ENCODE measurements around the gene ANXA2.

ANXA2 gene

DNA sequence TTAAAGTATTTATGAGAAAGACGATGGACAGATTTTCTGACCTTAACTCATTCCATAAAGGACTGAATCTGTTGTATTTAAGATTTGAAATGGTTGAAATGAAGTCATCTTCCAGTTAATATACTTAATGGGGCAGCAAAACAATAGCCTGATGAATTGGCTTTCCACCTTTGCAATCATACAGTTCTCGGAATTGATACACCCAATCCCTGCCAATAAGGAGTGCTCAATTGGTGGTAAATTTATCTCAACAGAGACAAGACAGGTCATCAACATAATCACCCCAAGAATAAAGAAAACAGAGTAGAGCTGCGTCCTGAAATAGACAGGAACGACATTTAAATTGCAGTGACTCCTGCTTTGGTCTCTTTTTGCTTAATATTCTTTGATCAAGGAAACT is 11.2 kb downstream of the ANXA2 start:
- TF ChIP-seq TOX (CRISPR knock-in tag; IDR thresholded peaks at IDR 0.05; ENCODE audit: borderline replicate concordance) (no peak), ZC3H10 (CRISPR knock-in tag; IDR thresholded peaks at IDR 0.05) (0 out of 2 replicates have a peak, but pooled peaks have one; percentile 3)

DNA sequence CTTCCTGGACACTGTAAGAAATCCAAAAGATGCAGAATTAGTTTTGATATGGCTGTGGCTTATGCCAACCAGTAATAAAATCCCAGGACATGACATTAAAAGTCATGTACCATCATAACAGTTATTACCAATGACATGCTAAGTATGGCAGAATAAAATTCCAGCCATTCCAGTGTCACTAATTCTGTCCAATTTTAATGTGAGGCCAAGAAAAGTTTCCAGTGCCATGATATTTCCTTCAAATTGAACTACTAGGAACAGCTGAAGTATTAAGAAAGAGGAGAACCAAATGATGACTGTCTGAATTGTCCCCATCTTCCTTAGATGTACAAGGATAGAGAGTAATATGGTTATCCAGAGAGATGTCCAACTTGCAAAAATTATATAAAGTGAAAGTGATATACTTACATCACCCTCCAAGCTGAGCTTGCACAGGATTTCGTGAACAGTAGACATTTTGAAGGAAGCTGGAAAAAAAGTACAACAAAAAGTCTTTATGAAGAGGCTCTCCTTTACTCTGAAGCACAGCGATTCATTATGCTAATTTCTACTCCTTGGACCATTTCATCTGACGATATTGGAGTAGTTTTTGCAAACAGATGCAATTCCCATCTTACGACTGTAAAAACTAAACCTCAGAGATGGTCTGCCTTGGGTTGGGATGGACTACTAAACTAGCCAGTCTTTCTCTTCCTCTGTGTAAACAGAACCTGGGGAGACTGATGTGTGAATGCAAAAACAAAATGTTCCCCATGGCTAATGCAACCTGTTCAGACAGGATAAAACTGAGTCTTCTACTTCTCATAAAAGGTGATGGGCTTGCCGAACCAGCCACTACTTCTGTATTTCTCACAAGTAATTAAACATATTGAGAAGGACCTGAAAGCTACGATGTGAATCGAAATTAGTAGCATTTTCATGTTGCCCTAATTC is 11.9 kb downstream of the ANXA2 start:
- TF ChIP-seq ISL1 (CRISPR knock-in tag; IDR thresholded peaks at IDR 0.05) (peak; percentile 67), CSDC2 (CRISPR knock-in tag; IDR thresholded peaks at IDR 0.05) (0 out of 2 replicates have a peak, but pooled peaks have one; percentile 14), ZC3H10 (CRISPR knock-in tag; IDR thresholded peaks at IDR 0.05) (0 out of 2 replicates have a peak, but pooled peaks have one; percentile 36)
- TF ChIP-seq, protein P1, sequence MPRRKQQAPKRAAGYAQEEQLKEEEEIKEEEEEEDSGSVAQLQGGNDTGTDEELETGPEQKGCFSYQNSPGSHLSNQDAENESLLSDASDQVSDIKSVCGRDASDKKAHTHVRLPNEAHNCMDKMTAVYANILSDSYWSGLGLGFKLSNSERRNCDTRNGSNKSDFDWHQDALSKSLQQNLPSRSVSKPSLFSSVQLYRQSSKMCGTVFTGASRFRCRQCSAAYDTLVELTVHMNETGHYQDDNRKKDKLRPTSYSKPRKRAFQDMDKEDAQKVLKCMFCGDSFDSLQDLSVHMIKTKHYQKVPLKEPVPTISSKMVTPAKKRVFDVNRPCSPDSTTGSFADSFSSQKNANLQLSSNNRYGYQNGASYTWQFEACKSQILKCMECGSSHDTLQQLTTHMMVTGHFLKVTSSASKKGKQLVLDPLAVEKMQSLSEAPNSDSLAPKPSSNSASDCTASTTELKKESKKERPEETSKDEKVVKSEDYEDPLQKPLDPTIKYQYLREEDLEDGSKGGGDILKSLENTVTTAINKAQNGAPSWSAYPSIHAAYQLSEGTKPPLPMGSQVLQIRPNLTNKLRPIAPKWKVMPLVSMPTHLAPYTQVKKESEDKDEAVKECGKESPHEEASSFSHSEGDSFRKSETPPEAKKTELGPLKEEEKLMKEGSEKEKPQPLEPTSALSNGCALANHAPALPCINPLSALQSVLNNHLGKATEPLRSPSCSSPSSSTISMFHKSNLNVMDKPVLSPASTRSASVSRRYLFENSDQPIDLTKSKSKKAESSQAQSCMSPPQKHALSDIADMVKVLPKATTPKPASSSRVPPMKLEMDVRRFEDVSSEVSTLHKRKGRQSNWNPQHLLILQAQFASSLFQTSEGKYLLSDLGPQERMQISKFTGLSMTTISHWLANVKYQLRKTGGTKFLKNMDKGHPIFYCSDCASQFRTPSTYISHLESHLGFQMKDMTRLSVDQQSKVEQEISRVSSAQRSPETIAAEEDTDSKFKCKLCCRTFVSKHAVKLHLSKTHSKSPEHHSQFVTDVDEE (CRISPR knock-in tag; IDR thresholded peaks at IDR 0.05), result no peak
- peak; percentile 1; the same call in 2 of the 3 replicates for ATAC-seq

More for the DNA sequence above, 11.2 kb downstream of the ANXA2 start:
- no peak for ATAC-seq

DNA sequence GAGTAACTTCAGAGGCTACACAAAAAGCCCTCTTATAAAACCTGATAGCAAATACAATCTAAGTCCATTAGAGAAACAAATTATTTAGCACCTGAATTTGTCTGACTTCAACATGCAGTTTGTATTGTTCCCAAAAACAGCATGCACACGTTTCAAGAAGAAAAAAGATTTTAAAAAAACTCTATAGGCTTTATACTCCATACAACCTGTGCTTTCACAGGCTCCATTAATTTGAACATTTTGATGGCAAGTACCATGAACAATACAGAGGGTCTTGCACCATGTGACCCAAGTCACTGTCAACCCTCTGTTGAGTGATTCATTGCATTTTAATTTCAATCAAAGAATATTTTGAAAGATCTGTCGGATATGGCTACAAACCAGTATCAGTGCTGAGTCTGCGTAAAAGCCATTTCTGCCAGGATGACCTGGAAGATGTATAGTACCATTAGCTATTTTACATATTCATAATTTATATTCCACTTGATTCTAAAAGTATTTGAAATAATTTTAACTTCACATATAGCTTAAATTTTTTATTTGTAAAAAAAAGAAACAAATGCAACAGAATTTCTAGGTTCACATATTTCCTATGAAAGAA is 13.2 kb downstream of the ANXA2 start:
- TF ChIP-seq ZFP3 (CRISPR knock-in tag; IDR thresholded peaks at IDR 0.05) (no peak), CSDC2 (CRISPR knock-in tag; IDR thresholded peaks at IDR 0.05) (no peak), ZC3H10 (CRISPR knock-in tag; IDR thresholded peaks at IDR 0.05) (0 out of 2 replicates have a peak, but pooled peaks have one; percentile 1), BACH2 (CRISPR knock-in tag; IDR thresholded peaks at IDR 0.05; ENCODE audit: borderline replicate concordance) (no peak)
- ATAC-seq, result no peak

DNA sequence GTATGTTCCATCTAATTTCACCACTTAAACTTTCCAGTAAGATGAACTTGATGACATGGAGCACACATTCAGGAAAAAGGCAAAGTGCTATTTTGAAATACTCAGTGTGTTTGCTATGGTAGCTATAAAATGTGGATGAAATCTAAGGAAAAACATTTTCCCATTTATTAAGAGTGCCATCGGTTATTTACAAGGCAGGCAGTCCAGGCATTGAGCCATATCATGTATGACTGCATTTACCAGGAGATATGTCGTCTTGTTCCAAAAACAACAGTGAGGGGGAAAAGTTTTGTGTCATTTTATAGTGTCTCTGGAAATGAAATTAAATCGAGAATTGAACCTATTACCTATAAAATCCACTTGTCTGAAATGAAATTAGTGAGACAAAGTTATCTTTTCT is 13.7 kb downstream of the ANXA2 start:
- TF ChIP-seq CSDC2 (CRISPR knock-in tag; IDR thresholded peaks at IDR 0.05) (no peak), BACH2 (CRISPR knock-in tag; IDR thresholded peaks at IDR 0.05; ENCODE audit: borderline replicate concordance) (no peak), GLIS3 (CRISPR knock-in tag; IDR thresholded peaks at IDR 0.05) (0 out of 2 replicates have a peak, but pooled peaks have one; percentile 49), ARNTL (CRISPR knock-in tag; IDR thresholded peaks at IDR 0.05; ENCODE audit: borderline replicate concordance, low read depth) (no peak), ZC3H10 (CRISPR knock-in tag; IDR thresholded peaks at IDR 0.05) (no peak), ZNF8 (CRISPR knock-in tag; IDR thresholded peaks at IDR 0.05) (no peak), ZFP3 (CRISPR knock-in tag; IDR thresholded peaks at IDR 0.05) (0 out of 2 replicates have a peak, but pooled peaks have one; percentile 14), ISL1 (CRISPR knock-in tag; IDR thresholded peaks at IDR 0.05) (peak; percentile 82)
- TF ChIP-seq, protein P1 (CRISPR knock-in tag; IDR thresholded peaks at IDR 0.05), result no peak
- TF ChIP-seq, protein P2, sequence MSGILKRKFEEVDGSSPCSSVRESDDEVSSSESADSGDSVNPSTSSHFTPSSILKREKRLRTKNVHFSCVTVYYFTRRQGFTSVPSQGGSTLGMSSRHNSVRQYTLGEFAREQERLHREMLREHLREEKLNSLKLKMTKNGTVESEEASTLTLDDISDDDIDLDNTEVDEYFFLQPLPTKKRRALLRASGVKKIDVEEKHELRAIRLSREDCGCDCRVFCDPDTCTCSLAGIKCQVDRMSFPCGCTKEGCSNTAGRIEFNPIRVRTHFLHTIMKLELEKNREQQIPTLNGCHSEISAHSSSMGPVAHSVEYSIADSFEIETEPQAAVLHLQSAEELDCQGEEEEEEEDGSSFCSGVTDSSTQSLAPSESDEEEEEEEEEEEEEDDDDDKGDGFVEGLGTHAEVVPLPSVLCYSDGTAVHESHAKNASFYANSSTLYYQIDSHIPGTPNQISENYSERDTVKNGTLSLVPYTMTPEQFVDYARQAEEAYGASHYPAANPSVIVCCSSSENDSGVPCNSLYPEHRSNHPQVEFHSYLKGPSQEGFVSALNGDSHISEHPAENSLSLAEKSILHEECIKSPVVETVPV (CRISPR knock-in tag; IDR thresholded peaks at IDR 0.05), result no peak
- no peak for ATAC-seq

DNA sequence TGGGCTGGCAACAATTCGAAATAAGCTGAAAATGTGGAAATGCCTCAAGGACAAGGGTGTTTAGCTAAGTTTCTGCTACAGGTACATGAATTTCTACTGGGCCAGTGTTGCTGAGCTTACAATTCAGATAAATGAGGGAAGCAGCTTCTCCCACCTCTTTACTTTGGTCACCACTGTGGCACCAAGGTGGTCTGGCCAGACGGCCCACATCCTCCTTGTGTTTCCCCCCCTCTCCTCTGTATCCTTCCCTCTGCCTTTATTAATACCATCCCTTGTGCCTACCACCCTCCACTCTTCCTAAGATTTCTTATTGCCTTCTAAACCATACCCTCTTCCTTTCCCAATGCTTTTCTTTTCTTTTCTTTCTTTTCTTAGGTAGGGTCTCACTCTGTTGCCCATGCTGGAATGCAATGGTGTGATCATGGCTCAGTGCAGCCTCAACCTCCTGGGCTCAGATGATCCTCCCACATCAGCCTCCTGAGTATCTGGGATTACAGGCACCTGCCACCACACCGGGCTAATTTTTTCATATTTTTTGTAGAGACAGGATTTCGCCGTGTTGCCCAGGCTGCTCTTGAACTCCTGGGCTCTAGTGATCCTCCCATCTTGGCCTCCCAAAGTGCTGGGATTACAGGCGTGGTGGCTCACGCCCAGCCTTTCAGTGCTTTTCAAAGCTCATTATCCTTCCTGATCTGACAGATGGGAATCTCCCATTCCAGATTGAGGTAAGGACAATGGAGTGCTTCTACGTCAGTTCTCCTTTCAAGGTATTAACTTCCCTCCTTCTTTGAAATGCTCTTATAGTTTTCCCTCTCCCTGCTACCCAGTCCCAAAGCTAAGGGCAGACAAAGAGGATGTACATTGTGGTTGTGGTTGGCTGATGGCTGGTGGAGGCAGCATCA is 14.8 kb downstream of the ANXA2 start:
- ATAC-seq, result peak; percentile 1; the same call in 1 of the 3 replicates
- TF ChIP-seq ZC3H10 (CRISPR knock-in tag; IDR thresholded peaks at IDR 0.05) (no peak; the same call in 1 of the 2 replicates), ZFP3 (CRISPR knock-in tag; IDR thresholded peaks at IDR 0.05) (no peak), ZNF70 (CRISPR knock-in tag; IDR thresholded peaks at IDR 0.05) (no peak), PPARA (CRISPR knock-in tag; IDR thresholded peaks at IDR 0.05; ENCODE audit: borderline replicate concordance) (no peak), ZFP30 (CRISPR knock-in tag; IDR thresholded peaks at IDR 0.05) (no peak), BACH2 (CRISPR knock-in tag; IDR thresholded peaks at IDR 0.05; ENCODE audit: borderline replicate concordance) (no peak), CSDC2 (CRISPR knock-in tag; IDR thresholded peaks at IDR 0.05) (no peak), ZNF8 (CRISPR knock-in tag; IDR thresholded peaks at IDR 0.05) (no peak), TCF4 (CRISPR knock-in tag; IDR thresholded peaks at IDR 0.05; ENCODE audit: borderline replicate concordance) (no peak)
- TF ChIP-seq, protein P3, sequence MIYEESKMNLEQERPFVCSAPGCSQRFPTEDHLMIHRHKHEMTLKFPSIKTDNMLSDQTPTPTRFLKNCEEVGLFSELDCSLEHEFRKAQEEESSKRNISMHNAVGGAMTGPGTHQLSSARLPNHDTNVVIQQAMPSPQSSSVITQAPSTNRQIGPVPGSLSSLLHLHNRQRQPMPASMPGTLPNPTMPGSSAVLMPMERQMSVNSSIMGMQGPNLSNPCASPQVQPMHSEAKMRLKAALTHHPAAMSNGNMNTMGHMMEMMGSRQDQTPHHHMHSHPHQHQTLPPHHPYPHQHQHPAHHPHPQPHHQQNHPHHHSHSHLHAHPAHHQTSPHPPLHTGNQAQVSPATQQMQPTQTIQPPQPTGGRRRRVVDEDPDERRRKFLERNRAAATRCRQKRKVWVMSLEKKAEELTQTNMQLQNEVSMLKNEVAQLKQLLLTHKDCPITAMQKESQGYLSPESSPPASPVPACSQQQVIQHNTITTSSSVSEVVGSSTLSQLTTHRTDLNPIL (CRISPR knock-in tag; IDR thresholded peaks at IDR 0.05; ENCODE audit: low read depth), result no peak
- TF ChIP-seq, protein P2 (CRISPR knock-in tag; IDR thresholded peaks at IDR 0.05), result no peak

All from SK-N-SH treated with all-trans-retinoic acid at 6 μM for 48 hours (cell line).